ENCODE results near the gene PLXNB1. TPM values are rescaled to one million over a fixed set of nuclear protein-coding genes. Genes with fewer than 3 reads are reported as not detected.

PLXNB1 gene
- total and polyA plus RNA-seq, 12 donors, result 27.7 to 135 (median 32.4) TPM

DNA sequence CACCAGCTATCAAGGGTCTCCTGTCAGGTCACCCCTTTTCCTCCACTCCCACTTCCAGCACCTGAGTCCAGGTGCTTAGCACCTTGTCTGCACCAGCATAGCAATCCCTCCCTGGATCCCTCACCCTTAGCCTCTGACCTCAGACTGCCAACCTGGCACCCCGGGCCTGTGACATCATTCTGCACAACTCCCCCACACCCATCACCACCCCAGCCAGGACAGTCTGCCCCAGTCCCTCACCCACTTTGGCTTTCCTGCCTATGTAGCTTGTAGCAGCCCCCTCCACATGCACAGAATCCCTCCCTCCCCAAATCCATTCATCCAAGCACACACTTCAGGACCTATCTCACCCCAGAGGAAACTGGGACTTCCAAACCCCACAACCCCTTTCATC is 819 bp upstream of the PLXNB1 start:
- TF ChIP-seq, protein P1, sequence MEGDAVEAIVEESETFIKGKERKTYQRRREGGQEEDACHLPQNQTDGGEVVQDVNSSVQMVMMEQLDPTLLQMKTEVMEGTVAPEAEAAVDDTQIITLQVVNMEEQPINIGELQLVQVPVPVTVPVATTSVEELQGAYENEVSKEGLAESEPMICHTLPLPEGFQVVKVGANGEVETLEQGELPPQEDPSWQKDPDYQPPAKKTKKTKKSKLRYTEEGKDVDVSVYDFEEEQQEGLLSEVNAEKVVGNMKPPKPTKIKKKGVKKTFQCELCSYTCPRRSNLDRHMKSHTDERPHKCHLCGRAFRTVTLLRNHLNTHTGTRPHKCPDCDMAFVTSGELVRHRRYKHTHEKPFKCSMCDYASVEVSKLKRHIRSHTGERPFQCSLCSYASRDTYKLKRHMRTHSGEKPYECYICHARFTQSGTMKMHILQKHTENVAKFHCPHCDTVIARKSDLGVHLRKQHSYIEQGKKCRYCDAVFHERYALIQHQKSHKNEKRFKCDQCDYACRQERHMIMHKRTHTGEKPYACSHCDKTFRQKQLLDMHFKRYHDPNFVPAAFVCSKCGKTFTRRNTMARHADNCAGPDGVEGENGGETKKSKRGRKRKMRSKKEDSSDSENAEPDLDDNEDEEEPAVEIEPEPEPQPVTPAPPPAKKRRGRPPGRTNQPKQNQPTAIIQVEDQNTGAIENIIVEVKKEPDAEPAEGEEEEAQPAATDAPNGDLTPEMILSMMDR (IDR thresholded peaks at IDR 0.05), result no peak
- intact Hi-C loops (cut with DNase I), result loop anchor here in 2 of 10 donors (5.0 to 10.0 kb wide), 2 partner anchors 158 to 236 kb away; no protein-coding TSS in a partner anchor

DNA sequence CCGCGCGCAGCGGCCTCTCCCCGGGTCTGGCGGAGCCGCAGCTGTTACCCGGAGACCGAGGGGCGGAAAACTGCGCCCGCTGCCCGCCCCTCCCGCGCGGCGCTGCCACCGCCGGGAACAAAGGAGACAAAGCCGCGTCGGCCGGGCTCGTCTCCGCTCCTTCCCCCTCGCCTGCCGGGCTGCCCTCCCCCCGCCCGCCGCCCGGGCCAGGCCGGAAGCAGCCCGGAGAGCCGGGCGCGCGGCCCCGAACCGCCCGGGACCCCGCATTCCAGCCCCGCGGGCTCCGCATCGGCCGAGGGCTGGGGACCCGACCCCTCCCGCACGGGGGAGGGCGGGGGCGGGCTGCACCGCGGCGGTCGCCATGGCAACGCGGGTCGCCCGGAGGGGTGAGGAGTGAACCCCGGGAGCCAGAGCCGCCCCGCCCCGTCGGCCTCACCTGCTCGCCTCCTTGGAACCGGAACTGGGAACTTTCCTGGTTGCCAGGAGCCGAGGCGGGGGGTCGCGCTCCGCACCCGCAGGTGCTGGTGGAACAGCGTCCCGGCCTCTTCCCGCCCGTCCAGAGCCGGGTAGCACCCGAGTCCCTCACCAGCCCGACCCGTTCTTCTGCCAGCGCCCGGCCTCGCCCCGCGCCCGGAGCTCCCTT is 448 bp downstream of the PLXNB1 start:
- WGBS, 2 donors, result 0 to 1% methylated on average over 52 to 86 of the region's 86 CpGs
- peaks cover 29 to 54% (median 47%) of the 10 kb centered on the region in 9 donors for H3K4me1 ChIP-seq

More for the DNA sequence above, 819 bp upstream of the PLXNB1 start:
- H3K4me1 ChIP-seq, result peaks cover 21 to 45% (median 40%) of the 10 kb centered on the region in 9 donors
- no peak overlapping the region for H3K27ac ChIP-seq
- ATAC-seq (no peak), DNase-seq (no peak)
- H3K4me3 ChIP-seq, result no peak overlapping the region
- H3K27me3 ChIP-seq, result peaks cover 0 to 10% (median 0%) of the 10 kb centered on the region in 7 donors
- H3K9me3 ChIP-seq, result no peaks in the 10 kb centered on the region
- H3K36me3 ChIP-seq, result peaks cover 0 to 32% (median 10%) of the 10 kb centered on the region in 9 donors
- 83 to 100% methylated on average over 1 of the region's 1 CpG for WGBS, 2 donors

DNA sequence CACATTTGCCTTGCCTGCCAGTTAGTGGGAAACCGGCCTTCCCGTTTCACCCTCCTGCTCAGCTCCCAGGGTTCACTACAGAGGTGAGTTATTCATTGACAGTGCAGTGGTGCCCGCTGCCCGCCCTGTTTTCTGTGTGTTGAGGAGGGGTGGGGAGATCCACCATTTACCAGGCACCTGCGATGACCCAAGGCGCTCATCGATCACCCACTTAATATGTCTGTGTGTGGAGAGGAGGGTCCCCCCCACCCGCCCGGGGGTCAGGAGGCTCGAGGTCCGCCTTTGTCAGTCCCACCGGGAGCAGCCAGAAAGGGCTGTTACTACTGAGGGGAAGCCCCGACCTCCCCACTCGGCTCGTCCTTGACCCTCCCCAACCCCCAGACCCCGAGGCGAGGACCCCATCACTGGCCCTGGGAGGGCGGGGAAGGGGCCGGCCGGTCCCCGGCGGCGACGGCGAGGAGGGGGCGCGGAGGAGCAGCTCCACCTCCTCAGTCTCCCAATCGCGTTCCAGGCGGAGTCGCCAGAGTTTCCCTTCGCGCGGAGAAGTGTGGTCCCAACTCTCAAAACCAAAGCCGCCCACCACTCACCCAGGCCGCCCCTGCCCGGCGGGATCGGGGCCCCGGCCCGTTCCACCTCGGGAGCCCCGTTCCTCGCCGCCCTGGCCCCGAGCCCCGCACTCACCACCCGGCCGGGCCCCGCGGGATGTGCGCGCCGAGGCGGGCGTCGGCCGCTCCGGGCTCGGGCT is 1.1 kb downstream of the PLXNB1 start:
- no peaks in the 10 kb centered on the region for H3K9me3 ChIP-seq
- H3K36me3 ChIP-seq, result peaks cover 0 to 22% (median 10%) of the 10 kb centered on the region in 9 donors
- TF ChIP-seq, protein P1 (IDR thresholded peaks at IDR 0.05), result no peak
- peak; percentile 46 to 57 for DNase-seq
- peaks cover 29 to 61% (median 49%) of the 10 kb centered on the region in 9 donors for H3K4me1 ChIP-seq
- H3K4me3 ChIP-seq, result peak overlapping the region; percentile 36 to 96 (median 82)
- ATAC-seq, result peak in 7 of 8 donors; percentile 17 to 53 (median 30)
- H3K27me3 ChIP-seq, result peaks cover 0 to 10% (median 0%) of the 10 kb centered on the region in 7 donors
- WGBS, 2 donors, result 1 to 3% methylated on average over 57 to 60 of the region's 60 CpGs
- intact Hi-C loops (cut with DNase I), result loop anchor here in 1 of 10 donors (2.0 kb wide), 1 partner anchor 26 kb away; no protein-coding TSS in a partner anchor
- H3K27ac ChIP-seq, result peak overlapping the region; percentile 82 to 93 (median 90)

More for the DNA sequence above, 448 bp downstream of the PLXNB1 start:
- H3K4me3 ChIP-seq, result peak overlapping the region; percentile 36 to 96 (median 82)
- ATAC-seq (peak in 5 of 8 donors; percentile 16 to 58 (median 39)), DNase-seq (peak; percentile 28 to 58)
- peak overlapping the region; percentile 82 to 93 (median 90) for H3K27ac ChIP-seq
- intact Hi-C loops (cut with DNase I), result loop anchor here in 1 of 10 donors (2.0 kb wide), 1 partner anchor 27 kb away; no protein-coding TSS in a partner anchor
- H3K36me3 ChIP-seq, result peaks cover 0 to 29% (median 10%) of the 10 kb centered on the region in 9 donors
- TF ChIP-seq, protein P1 (IDR thresholded peaks at IDR 0.05), result no peak
- H3K27me3 ChIP-seq, result peaks cover 0 to 10% (median 0%) of the 10 kb centered on the region in 7 donors
- H3K9me3 ChIP-seq, result no peaks in the 10 kb centered on the region

DNA sequence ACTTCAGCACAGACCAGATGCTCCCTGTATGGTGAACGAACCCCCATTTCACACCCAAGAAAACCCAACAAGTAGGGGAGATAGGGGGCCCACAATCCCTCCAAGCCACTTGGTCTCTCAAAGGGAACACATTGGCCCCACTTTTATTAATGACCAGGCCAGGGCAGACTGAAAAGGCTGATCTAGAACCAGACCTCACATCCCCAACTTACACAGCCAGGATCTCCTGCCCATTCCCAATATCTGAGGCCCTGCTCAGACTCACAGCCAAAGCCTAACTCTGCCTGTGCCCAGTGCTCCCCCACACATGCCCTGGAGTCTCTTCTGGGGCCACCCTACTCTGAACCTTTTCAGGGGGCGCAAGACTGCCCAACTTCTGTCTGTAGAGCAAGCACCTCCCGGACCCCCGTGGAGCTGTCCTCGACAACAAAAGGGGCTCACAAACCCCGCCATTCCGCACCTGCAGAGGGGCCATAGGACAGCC is 1.8 kb downstream of the PLXNB1 start:
- Histone ChIP-seq H3K27ac (peak overlapping the region; percentile 82 to 93 (median 90)), H3K27me3 (peaks cover 0 to 10% (median 0%) of the 10 kb centered on the region in 7 donors), H3K4me1 (peaks cover 29 to 67% (median 49%) of the 10 kb centered on the region in 9 donors), H3K36me3 (peaks cover 0 to 16% (median 8%) of the 10 kb centered on the region in 9 donors), H3K4me3 (peak overlapping the region; percentile 36 to 96 (median 82)), H3K9me3 (no peaks in the 10 kb centered on the region)
- TF ChIP-seq, protein P1 (IDR thresholded peaks at IDR 0.05), result no peak
- 55 to 65% methylated on average over 7 of the region's 7 CpGs for WGBS, 2 donors
- DNase-seq (no peak), ATAC-seq (no peak)
- intact Hi-C loops (cut with DNase I), result loop anchor here in 1 of 10 donors (2.0 kb wide), 1 partner anchor 25 kb away; no protein-coding TSS in a partner anchor

Data from heart right ventricle (tissue), 16 donors.